ES-I3 (cell line): ENCODE data around the gene RALGAPA2.

Experiments used
- H3K36me3 ChIP-seq: 2 replicates; pipeline ENCODE4 v1.6.1; 2013; ENCODE audit warnings: mild to moderate bottlenecking, low read length, control low read depth, moderate library complexity; ENCODE audit not compliant: insufficient read depth
- H3K4me1 ChIP-seq: 2 replicates; pipeline ENCODE4 v1.6.1; 2013; ENCODE audit warnings: mild to moderate bottlenecking, control low read depth, low read length; ENCODE audit not compliant: insufficient read depth
- H3K9ac ChIP-seq: 2 replicates; pipeline ENCODE4 v1.6.1; 2013; ENCODE audit warnings: low read depth, mild to moderate bottlenecking, low read length, moderate library complexity
- H3K9me3 ChIP-seq: 2 replicates; pipeline ENCODE4 v1.6.1; 2013; ENCODE audit warnings: mild to moderate bottlenecking, low read length, moderate library complexity; ENCODE audit not compliant: control insufficient read depth, insufficient read depth

The RALGAPA2 gene

GRCh38 chr20:20578838-20579237 is 133.6 kb downstream of the RALGAPA2 start:
- Histone ChIP-seq H3K4me1 (peaks cover 6% of the 10 kb centered on the region; the same call in 1 of the 2 replicates), H3K9ac (no peak overlapping the region), H3K9me3 (no peaks in the 10 kb centered on the region), H3K36me3 (peaks cover 7% of the 10 kb centered on the region; the same call in 1 of the 2 replicates)

DNA sequence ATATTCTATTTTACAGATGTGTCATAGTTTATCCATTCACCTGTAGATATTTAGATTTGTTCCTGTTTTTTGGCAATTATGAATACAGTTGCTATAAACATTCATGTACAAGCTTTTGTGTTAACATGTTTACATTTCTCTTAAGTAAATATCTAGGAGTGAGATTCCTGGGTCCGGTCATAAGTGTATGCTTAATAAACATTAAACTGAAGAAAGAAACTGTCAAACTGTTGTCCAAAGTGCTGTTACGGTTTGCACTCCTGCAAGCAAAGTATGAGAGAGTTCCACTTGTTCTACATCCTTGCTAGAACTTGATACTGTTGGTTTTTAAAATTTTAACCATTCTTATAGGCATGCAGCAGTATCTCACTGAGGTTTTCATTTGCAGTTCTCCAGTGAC is 138.6 kb downstream of the RALGAPA2 start:
- Histone ChIP-seq H3K9me3 (no peaks in the 10 kb centered on the region), H3K36me3 (no peaks in the 10 kb centered on the region), H3K9ac (no peak overlapping the region), H3K4me1 (no peaks in the 10 kb centered on the region)

- Histone ChIP-seq H3K4me1 (no peaks in the 10 kb centered on the region), H3K36me3 (no peaks in the 10 kb centered on the region), H3K9me3 (no peaks in the 10 kb centered on the region), H3K9ac (no peak overlapping the region)
Observed at GRCh38 chr20:20571068-20571780, 141.2 kb downstream of the RALGAPA2 start.

DNA sequence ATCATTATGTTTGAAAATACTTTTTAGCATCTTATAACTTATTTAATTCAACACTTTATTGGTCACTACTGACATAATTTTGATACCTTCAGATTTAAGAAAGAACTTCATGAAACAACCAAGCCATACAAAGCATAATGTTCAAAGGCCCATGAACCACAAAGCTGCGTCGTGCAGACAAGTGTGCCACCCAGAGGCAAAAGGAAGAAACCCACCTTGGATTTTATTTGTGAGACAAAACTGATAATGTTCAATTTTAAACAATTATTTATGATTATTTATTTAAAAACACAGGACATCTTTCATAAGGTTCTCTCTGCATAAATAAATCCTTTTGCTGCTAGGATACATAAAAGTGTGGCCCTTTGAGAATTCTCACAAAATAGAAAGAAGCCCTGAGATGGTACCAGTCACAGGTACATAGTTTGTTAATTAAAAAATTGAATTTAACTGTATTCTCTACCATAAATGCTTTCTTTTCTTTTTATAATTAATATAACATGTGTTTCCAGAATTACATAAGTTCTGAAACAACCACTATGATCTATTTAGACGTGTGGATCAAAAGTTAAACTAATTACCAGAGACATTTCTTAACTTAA is 143.7 kb downstream of the RALGAPA2 start:
- Histone ChIP-seq H3K36me3 (no peaks in the 10 kb centered on the region), H3K9ac (no peak overlapping the region), H3K4me1 (no peaks in the 10 kb centered on the region), H3K9me3 (no peaks in the 10 kb centered on the region)

DNA sequence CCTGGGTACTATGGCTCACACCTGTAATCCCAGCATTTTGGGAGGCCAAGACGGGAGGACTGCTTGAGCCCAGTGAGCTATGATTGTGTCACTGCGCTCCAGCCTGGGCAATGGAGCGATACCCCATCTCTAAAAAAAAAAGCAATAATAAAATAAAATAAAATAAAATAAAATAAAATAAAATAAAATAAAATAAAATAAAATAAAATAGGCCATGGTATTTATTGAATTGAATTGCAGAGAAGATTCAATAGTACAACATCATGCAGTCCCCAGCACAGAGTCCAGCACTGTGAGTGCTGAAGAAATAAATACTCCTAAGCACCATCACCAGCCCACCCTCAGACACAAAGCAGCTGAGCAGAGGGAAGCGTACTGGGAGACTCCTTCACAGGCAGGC is 144.7 kb downstream of the RALGAPA2 start:
- no peak overlapping the region for H3K9ac ChIP-seq
- H3K4me1 ChIP-seq, result no peaks in the 10 kb centered on the region
- no peaks in the 10 kb centered on the region for H3K9me3 ChIP-seq
- no peaks in the 10 kb centered on the region for H3K36me3 ChIP-seq

GRCh38 chr20:20566516-20566915 is 145.9 kb downstream of the RALGAPA2 start:
- Histone ChIP-seq H3K9ac (no peak overlapping the region), H3K4me1 (no peaks in the 10 kb centered on the region), H3K9me3 (no peaks in the 10 kb centered on the region), H3K36me3 (no peaks in the 10 kb centered on the region)

- no peak overlapping the region for H3K9ac ChIP-seq
- no peaks in the 10 kb centered on the region for H3K36me3 ChIP-seq
- peaks cover 2% of the 10 kb centered on the region; the same call in 1 of the 2 replicates for H3K4me1 ChIP-seq
- H3K9me3 ChIP-seq, result no peaks in the 10 kb centered on the region
Observed at GRCh38 chr20:20564279-20564678, 148.2 kb downstream of the RALGAPA2 start.

DNA sequence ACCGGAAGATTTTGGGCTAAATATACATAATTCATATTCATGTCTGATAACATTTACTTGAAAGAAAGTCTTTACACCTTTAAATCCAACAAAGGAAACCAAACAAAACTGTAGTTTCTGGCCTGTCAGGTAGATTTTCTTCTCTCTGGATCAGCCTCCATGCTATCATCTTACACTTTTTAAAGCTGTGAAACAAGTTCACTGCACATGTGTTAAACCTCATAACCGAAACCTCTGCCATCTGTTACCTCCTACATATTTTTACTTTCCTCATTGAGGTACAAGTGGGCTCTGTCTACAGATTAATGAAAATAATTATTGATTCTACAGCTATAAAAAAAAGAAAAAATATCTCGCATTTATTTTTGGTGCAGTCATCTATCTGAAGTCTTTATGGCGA is 149.9 kb downstream of the RALGAPA2 start:
- Histone ChIP-seq H3K4me1 (peaks cover 5% of the 10 kb centered on the region; the same call in 1 of the 2 replicates), H3K36me3 (no peaks in the 10 kb centered on the region), H3K9me3 (no peaks in the 10 kb centered on the region), H3K9ac (no peak overlapping the region)

GRCh38 chr20:20561841-20562240 is 150.6 kb downstream of the RALGAPA2 start:
- no peaks in the 10 kb centered on the region for H3K9me3 ChIP-seq
- no peak overlapping the region for H3K9ac ChIP-seq
- no peaks in the 10 kb centered on the region for H3K36me3 ChIP-seq
- H3K4me1 ChIP-seq, result peaks cover 5% of the 10 kb centered on the region; the same call in 1 of the 2 replicates

DNA sequence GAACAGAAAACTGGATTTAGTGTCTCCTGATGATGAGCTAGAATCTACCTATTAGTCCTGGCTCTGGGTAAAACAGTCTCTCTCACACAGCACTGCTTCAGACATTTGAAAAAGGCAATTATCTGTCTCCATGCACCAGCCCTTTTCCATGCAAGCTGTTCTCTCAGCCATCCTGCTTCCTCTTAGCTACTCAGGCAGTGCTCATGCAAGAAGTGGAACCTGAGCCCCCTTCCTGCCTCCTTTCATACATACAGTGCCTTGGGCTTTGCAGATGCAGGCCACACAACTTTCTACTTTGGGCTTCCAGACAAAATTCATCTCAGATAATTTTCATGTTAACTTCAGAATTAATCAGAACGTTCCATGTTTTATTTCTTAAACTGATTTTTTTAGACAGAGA is 151.3 kb downstream of the RALGAPA2 start:
- no peaks in the 10 kb centered on the region; the same call in 1 of the 2 replicates for H3K36me3 ChIP-seq
- no peak overlapping the region for H3K9ac ChIP-seq

GRCh38 chr20:20557406-20557805 is 155.0 kb downstream of the RALGAPA2 start:
- Histone ChIP-seq H3K4me1 (peaks cover 5% of the 10 kb centered on the region; the same call in 1 of the 2 replicates), H3K36me3 (no peaks in the 10 kb centered on the region; the same call in 1 of the 2 replicates), H3K9ac (no peak overlapping the region), H3K9me3 (peaks cover 3% of the 10 kb centered on the region; the same call in 1 of the 2 replicates)

More for the DNA sequence above, 151.3 kb downstream of the RALGAPA2 start:
- H3K9me3 ChIP-seq, result no peaks in the 10 kb centered on the region
- H3K4me1 ChIP-seq, result peaks cover 5% of the 10 kb centered on the region; the same call in 1 of the 2 replicates

GRCh38 chr20:20555838-20556237 is 156.6 kb downstream of the RALGAPA2 start:
- H3K9ac ChIP-seq, result no peak overlapping the region
- H3K9me3 ChIP-seq, result peaks cover 3% of the 10 kb centered on the region; the same call in 1 of the 2 replicates
- H3K4me1 ChIP-seq, result peaks cover 5% of the 10 kb centered on the region; the same call in 1 of the 2 replicates
- H3K36me3 ChIP-seq, result no peaks in the 10 kb centered on the region; the same call in 1 of the 2 replicates

GRCh38 chr20:20554951-20555350 is 157.5 kb downstream of the RALGAPA2 start:
- peaks cover 5% of the 10 kb centered on the region; the same call in 1 of the 2 replicates for H3K4me1 ChIP-seq
- H3K9me3 ChIP-seq, result peaks cover 3% of the 10 kb centered on the region; the same call in 1 of the 2 replicates
- H3K9ac ChIP-seq, result no peak overlapping the region
- H3K36me3 ChIP-seq, result no peaks in the 10 kb centered on the region; the same call in 1 of the 2 replicates

GRCh38 chr20:20553541-20553940 is 158.9 kb downstream of the RALGAPA2 start:
- Histone ChIP-seq H3K4me1 (no peaks in the 10 kb centered on the region), H3K9me3 (peaks cover 3% of the 10 kb centered on the region; the same call in 1 of the 2 replicates), H3K36me3 (no peaks in the 10 kb centered on the region; the same call in 1 of the 2 replicates), H3K9ac (no peak overlapping the region)

DNA sequence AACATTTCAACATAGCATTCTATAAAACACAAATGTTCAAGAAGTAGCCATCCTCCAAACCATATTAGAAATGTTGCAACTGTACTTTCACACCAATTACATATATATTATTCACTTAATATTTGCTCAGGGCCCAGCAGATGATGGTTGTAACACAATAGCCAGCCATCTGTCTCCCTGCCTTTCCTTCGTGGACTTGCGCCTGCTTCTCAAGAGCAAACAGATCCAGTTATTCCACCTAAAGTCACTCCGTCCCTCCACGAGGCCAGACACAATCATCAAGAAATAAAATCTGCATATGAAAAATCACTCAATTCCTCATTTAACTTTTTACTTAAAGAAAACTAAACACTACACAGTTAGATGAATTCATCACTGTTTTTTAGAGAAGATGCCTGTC is 160.4 kb downstream of the RALGAPA2 start:
- peaks cover 3% of the 10 kb centered on the region; the same call in 1 of the 2 replicates for H3K9me3 ChIP-seq
- no peak overlapping the region for H3K9ac ChIP-seq
- no peaks in the 10 kb centered on the region; the same call in 1 of the 2 replicates for H3K36me3 ChIP-seq
- H3K4me1 ChIP-seq, result no peaks in the 10 kb centered on the region
